ENCODE measurements around the gene TMEM161A.

The TMEM161A gene

DNA sequence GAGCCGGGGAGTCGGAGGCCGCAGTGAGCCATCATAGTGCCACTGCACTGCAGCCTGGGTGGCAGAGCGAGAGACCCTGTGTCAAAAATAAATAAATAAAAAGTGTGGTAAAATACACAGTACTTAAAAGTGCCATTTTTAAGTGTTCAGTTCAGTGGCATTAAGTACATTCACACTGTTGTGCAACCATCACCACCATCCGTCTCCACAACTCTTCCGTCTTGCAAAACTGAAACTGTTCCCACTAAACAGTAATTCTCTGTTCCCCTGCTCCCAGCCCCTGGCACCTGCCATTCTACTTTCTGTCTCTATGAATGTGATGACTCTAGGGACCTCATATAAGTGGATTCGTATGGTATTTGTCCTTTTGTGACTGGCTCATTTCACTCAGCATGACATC is 61.2 kb downstream of the TMEM161A start:
- H4K20me1 ChIP-seq (ENCODE audit: insufficient read depth, low read length) = peaks cover 21% of the 10 kb centered on the region; the same call in 1 of the 2 replicates
- DNase-seq (no peak), ATAC-seq (ENCODE audit: insufficient read depth, low read depth) (no peak)
- no peak overlapping the region for H3K27ac ChIP-seq (ENCODE audit: low read length)
- no peak overlapping the region for H3K9ac ChIP-seq (ENCODE audit: low read depth, low read length)
- no peak overlapping the region for H3K4me2 ChIP-seq (ENCODE audit: insufficient read depth, low read length)
- no peaks in the 10 kb centered on the region for H3K9me3 ChIP-seq (ENCODE audit: insufficient read depth, low read length, severe bottlenecking)
- no peaks in the 10 kb centered on the region for H3K4me1 ChIP-seq (ENCODE audit: insufficient read depth, low read length)
- H3K27me3 ChIP-seq (ENCODE audit: insufficient read depth, low read length, poor library complexity) = no peaks in the 10 kb centered on the region
- H3K79me2 ChIP-seq (ENCODE audit: insufficient read depth, low read length) = peaks cover 13% of the 10 kb centered on the region
- H3K36me3 ChIP-seq (ENCODE audit: insufficient read depth, low read length) = peaks cover 11% of the 10 kb centered on the region
- no peak for TF ChIP-seq EZH2 (IDR thresholded peaks at IDR 0.05; ENCODE audit: borderline replicate concordance, low read depth, low read length, severe bottlenecking)
- TF ChIP-seq, protein P1, sequence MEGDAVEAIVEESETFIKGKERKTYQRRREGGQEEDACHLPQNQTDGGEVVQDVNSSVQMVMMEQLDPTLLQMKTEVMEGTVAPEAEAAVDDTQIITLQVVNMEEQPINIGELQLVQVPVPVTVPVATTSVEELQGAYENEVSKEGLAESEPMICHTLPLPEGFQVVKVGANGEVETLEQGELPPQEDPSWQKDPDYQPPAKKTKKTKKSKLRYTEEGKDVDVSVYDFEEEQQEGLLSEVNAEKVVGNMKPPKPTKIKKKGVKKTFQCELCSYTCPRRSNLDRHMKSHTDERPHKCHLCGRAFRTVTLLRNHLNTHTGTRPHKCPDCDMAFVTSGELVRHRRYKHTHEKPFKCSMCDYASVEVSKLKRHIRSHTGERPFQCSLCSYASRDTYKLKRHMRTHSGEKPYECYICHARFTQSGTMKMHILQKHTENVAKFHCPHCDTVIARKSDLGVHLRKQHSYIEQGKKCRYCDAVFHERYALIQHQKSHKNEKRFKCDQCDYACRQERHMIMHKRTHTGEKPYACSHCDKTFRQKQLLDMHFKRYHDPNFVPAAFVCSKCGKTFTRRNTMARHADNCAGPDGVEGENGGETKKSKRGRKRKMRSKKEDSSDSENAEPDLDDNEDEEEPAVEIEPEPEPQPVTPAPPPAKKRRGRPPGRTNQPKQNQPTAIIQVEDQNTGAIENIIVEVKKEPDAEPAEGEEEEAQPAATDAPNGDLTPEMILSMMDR (IDR thresholded peaks at IDR 0.05; ENCODE audit: borderline replicate concordance, extremely low read depth, low read length, poor library complexity, severe bottlenecking) = no peak
- H2AFZ ChIP-seq (ENCODE audit: low read depth, low read length) = no peak overlapping the region
- no peak overlapping the region for H3K4me3 ChIP-seq (ENCODE audit: low read depth in 1 of 2, low read length in 2 of 2)

DNA sequence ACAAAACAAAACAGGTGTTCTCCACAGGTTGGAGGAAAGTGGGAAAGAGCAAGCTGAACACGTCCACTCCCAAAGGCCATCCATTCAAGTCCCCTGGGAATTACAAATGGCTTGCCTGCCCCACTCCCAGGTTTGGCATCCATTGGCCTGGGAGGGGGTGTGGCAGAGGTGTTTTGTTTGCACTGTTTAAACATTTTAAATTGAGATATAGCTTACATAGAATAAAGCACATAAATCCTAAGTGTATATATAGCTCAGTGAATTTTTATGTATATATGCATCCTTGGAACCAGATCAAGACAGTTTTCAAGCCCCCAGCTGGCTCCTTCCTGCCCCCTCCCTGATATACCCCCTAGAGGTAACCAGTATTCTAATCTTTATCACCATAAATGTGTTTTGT is 61.8 kb downstream of the TMEM161A start:
- Histone ChIP-seq H4K20me1 (ENCODE audit: insufficient read depth, low read length) (peaks cover 21% of the 10 kb centered on the region; the same call in 1 of the 2 replicates), H3K4me1 (ENCODE audit: insufficient read depth, low read length) (no peaks in the 10 kb centered on the region), H3K79me2 (ENCODE audit: insufficient read depth, low read length) (peaks cover 13% of the 10 kb centered on the region), H3K9ac (ENCODE audit: low read depth, low read length) (no peak overlapping the region), H3K36me3 (ENCODE audit: insufficient read depth, low read length) (peaks cover 11% of the 10 kb centered on the region), H3K4me3 (ENCODE audit: low read depth in 1 of 2, low read length in 2 of 2) (no peak overlapping the region), H3K27me3 (ENCODE audit: insufficient read depth, low read length, poor library complexity) (no peaks in the 10 kb centered on the region), H3K9me3 (ENCODE audit: insufficient read depth, low read length, severe bottlenecking) (no peaks in the 10 kb centered on the region), H3K4me2 (ENCODE audit: insufficient read depth, low read length) (no peak overlapping the region), H2AFZ (ENCODE audit: low read depth, low read length) (no peak overlapping the region), H3K27ac (ENCODE audit: low read length) (no peak overlapping the region)
- DNase-seq (no peak), ATAC-seq (ENCODE audit: insufficient read depth, low read depth) (no peak)
- no peak for TF ChIP-seq EZH2 (IDR thresholded peaks at IDR 0.05; ENCODE audit: borderline replicate concordance, low read depth, low read length, severe bottlenecking)
- TF ChIP-seq, protein P1 (IDR thresholded peaks at IDR 0.05; ENCODE audit: borderline replicate concordance, extremely low read depth, low read length, poor library complexity, severe bottlenecking) = no peak

DNA sequence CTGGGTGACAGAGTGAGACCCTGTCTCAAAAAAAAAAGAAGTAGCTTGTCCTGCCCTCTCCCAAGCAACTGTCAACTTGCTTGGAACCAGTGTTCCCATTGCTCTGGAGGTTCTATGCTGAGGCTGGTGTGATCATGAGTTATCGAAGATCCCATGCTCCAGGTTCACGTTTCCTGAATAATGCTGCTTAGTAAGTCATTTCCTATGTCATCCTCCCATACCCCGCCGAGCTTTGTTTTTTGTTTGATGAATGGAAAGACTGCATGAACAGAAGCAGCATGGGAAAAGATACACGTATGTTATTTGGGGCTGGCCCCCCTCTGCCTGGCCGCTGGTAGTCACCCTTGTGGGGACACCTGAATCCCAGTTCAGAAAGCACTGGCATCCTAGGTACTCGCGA is 63.2 kb downstream of the TMEM161A start:
- no peak overlapping the region for H3K9ac ChIP-seq (ENCODE audit: low read depth, low read length)
- H3K9me3 ChIP-seq (ENCODE audit: insufficient read depth, low read length, severe bottlenecking) = no peaks in the 10 kb centered on the region
- TF ChIP-seq, protein P1 (IDR thresholded peaks at IDR 0.05; ENCODE audit: borderline replicate concordance, extremely low read depth, low read length, poor library complexity, severe bottlenecking) = no peak
- no peak for TF ChIP-seq EZH2 (IDR thresholded peaks at IDR 0.05; ENCODE audit: borderline replicate concordance, low read depth, low read length, severe bottlenecking)
- H3K36me3 ChIP-seq (ENCODE audit: insufficient read depth, low read length) = peaks cover 11% of the 10 kb centered on the region
- H4K20me1 ChIP-seq (ENCODE audit: insufficient read depth, low read length) = peaks cover 16% of the 10 kb centered on the region; the same call in 1 of the 2 replicates
- H3K4me1 ChIP-seq (ENCODE audit: insufficient read depth, low read length) = no peaks in the 10 kb centered on the region
- H3K27me3 ChIP-seq (ENCODE audit: insufficient read depth, low read length, poor library complexity) = no peaks in the 10 kb centered on the region
- ATAC-seq (ENCODE audit: insufficient read depth, low read depth) = no peak
- no peak overlapping the region for H3K27ac ChIP-seq (ENCODE audit: low read length)
- DNase-seq = no peak
- peaks cover 13% of the 10 kb centered on the region; the same call in 1 of the 2 replicates for H3K79me2 ChIP-seq (ENCODE audit: insufficient read depth, low read length)
- H3K4me3 ChIP-seq (ENCODE audit: low read depth in 1 of 2, low read length in 2 of 2) = no peak overlapping the region
- no peak overlapping the region for H2AFZ ChIP-seq (ENCODE audit: low read depth, low read length)
- no peak overlapping the region for H3K4me2 ChIP-seq (ENCODE audit: insufficient read depth, low read length)
